Astrocyte (in vitro differentiated cells and primary cell): ENCODE results near the gene NOG. TPM values are rescaled to one million over a fixed set of nuclear protein-coding genes. Genes with fewer than 3 reads are reported as not detected.

Experiments
- DNase-seq: peaks from one replicate; pipeline ENCODE4 v3.0.0-alpha.2; 2010; ENCODE audit warnings: low read depth
- FAIRE-seq: peaks from 2 replicates; lab custom pipeline; 2011; peaks lifted over from hg19 to GRCh38; lab: Jason Lieb, UNC
- H2AFZ ChIP-seq: 2 replicates; pipeline ENCODE4 v1.6.0; 2012; ENCODE audit warnings: low read depth, low read length, inconsistent platforms
- H3K27ac ChIP-seq: 2 replicates; pipeline ENCODE4 v1.5.1; 2011; ENCODE audit warnings: low read depth, low read length, inconsistent platforms
- H3K27me3 ChIP-seq: 2 replicates; pipeline ENCODE4 v1.6.0; 2011; ENCODE audit warnings: low read length, inconsistent platforms; ENCODE audit not compliant: insufficient read depth
- H3K36me3 ChIP-seq: 2 replicates; pipeline ENCODE4 v1.5.1; 2011; ENCODE audit warnings: low read length, inconsistent platforms; ENCODE audit not compliant: insufficient read depth
- H3K4me1 ChIP-seq: 2 replicates; pipeline ENCODE4 v1.5.1; 2011; ENCODE audit warnings: low read length, inconsistent platforms; ENCODE audit not compliant: insufficient read depth
- H3K4me2 ChIP-seq: 2 replicates; pipeline ENCODE4 v1.6.0; 2012; ENCODE audit warnings: low read length, inconsistent platforms
- H3K4me3 ChIP-seq: 2 replicates; pipeline ENCODE4 v1.5.1; 2011; ENCODE audit warnings: low read depth, mild to moderate bottlenecking, low read length, inconsistent platforms; ENCODE audit not compliant: insufficient read depth
- H3K79me2 ChIP-seq: 2 replicates; pipeline ENCODE4 v1.6.0; 2012; ENCODE audit warnings: mild to moderate bottlenecking, low read length, inconsistent platforms; ENCODE audit not compliant: insufficient read depth
- H3K9ac ChIP-seq: 2 replicates; pipeline ENCODE4 v1.6.0; 2012; ENCODE audit warnings: mild to moderate bottlenecking, low read length, inconsistent platforms
- H3K9me3 ChIP-seq: 2 replicates; pipeline ENCODE4 v1.5.1; 2012; ENCODE audit warnings: low read depth, mild to moderate bottlenecking, low read length, inconsistent platforms; ENCODE audit not compliant: insufficient read depth
- H4K20me1 ChIP-seq: 2 replicates; pipeline ENCODE4 v1.6.0; 2012; ENCODE audit warnings: low read length, inconsistent platforms; ENCODE audit not compliant: insufficient read depth
- H3K27ac Mint-ChIP-seq: one replicate; pipeline ENCODE4 v1.8.0; 2021; ENCODE audit warnings: mild to moderate bottlenecking, mixed read lengths; ENCODE audit not compliant: unreplicated experiment
- H3K27me3 Mint-ChIP-seq: one replicate; pipeline ENCODE4 v1.8.0; 2021; ENCODE audit warnings: low read depth, mixed read lengths; ENCODE audit not compliant: unreplicated experiment
- H3K36me3 Mint-ChIP-seq: one replicate; pipeline ENCODE4 v1.8.0; 2021; ENCODE audit warnings: low read depth, mixed read lengths; ENCODE audit not compliant: unreplicated experiment
- H3K4me1 Mint-ChIP-seq: one replicate; pipeline ENCODE4 v1.8.0; 2021; ENCODE audit warnings: low read depth, mixed read lengths; ENCODE audit not compliant: unreplicated experiment
- H3K4me3 Mint-ChIP-seq: one replicate; pipeline ENCODE4 v1.8.0; 2021; ENCODE audit warnings: mild to moderate bottlenecking, moderate library complexity, mixed read lengths; ENCODE audit not compliant: unreplicated experiment
- H3K9me3 Mint-ChIP-seq: one replicate; pipeline ENCODE4 v1.8.0; 2021; ENCODE audit warnings: mild to moderate bottlenecking, mixed read lengths; ENCODE audit not compliant: unreplicated experiment
- EZH2 ChIP-seq: IDR thresholded peaks from 2 replicates; pipeline ENCODE4 v1.6.1; 2012; ENCODE audit warnings: mild to moderate bottlenecking, low read length, inconsistent platforms; ENCODE audit not compliant: insufficient read depth
- total RNA-seq: library from RNA; stranded (reverse); gene quantifications from 2 replicates; pipeline ENCODE4 v1.2.1, GENCODE V29; 2021
- TF ChIP-seq, protein P1 (sequence below): IDR thresholded peaks from 2 replicates; pipeline ENCODE4 v1.5.1; 2011; ENCODE audit warnings: low read depth, mild to moderate bottlenecking, inconsistent platforms, low read length, moderate library complexity; ENCODE audit not compliant: insufficient read depth

Gene NOG
- total RNA-seq, 1 donor from 2014 or later = 23.0 TPM

DNA sequence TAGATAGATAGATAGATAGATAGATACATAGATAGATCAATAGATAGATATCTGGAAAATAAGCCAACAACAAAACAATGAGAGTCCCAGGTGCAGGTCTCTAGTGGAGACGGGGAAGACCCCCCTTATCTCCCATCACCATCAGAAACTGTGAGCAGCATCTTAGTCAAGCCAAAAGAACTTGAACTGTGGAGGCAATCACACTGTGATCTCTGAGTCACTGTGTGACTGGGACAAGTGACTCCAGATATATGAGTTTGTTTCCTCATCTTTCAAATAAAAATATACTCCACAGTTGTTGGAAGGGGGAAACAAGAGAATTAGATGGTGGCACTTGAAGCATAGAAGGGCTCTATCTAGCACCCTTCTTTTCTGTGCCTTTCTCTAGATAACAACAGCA, 42.1 kb downstream of the NOG start:
- H3K4me1 Mint-ChIP-seq = peaks cover 11% of the 10 kb centered on the region
- H3K4me1 ChIP-seq = no peaks in the 10 kb centered on the region
- H3K36me3 ChIP-seq = no peaks in the 10 kb centered on the region
- H3K4me2 ChIP-seq = no peak overlapping the region
- DNase-seq (no peak), FAIRE-seq (no peak)
- H3K27ac Mint-ChIP-seq = no peak overlapping the region
- no peak overlapping the region for H3K4me3 ChIP-seq
- no peak overlapping the region for H2AFZ ChIP-seq
- H3K36me3 Mint-ChIP-seq = no peaks in the 10 kb centered on the region
- peaks cover 12% of the 10 kb centered on the region for H3K27me3 ChIP-seq
- no peak overlapping the region for H3K4me3 Mint-ChIP-seq
- no peaks in the 10 kb centered on the region for H3K9me3 ChIP-seq
- H3K27me3 Mint-ChIP-seq = peaks cover 7% of the 10 kb centered on the region
- H3K9ac ChIP-seq = no peak overlapping the region
- no peaks in the 10 kb centered on the region for H3K79me2 ChIP-seq
- TF ChIP-seq, protein P1, sequence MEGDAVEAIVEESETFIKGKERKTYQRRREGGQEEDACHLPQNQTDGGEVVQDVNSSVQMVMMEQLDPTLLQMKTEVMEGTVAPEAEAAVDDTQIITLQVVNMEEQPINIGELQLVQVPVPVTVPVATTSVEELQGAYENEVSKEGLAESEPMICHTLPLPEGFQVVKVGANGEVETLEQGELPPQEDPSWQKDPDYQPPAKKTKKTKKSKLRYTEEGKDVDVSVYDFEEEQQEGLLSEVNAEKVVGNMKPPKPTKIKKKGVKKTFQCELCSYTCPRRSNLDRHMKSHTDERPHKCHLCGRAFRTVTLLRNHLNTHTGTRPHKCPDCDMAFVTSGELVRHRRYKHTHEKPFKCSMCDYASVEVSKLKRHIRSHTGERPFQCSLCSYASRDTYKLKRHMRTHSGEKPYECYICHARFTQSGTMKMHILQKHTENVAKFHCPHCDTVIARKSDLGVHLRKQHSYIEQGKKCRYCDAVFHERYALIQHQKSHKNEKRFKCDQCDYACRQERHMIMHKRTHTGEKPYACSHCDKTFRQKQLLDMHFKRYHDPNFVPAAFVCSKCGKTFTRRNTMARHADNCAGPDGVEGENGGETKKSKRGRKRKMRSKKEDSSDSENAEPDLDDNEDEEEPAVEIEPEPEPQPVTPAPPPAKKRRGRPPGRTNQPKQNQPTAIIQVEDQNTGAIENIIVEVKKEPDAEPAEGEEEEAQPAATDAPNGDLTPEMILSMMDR = no peak
- no peak for TF ChIP-seq EZH2
- H3K27ac ChIP-seq = no peak overlapping the region
- no peaks in the 10 kb centered on the region for H4K20me1 ChIP-seq
- H3K9me3 Mint-ChIP-seq = peaks cover 2% of the 10 kb centered on the region

DNA sequence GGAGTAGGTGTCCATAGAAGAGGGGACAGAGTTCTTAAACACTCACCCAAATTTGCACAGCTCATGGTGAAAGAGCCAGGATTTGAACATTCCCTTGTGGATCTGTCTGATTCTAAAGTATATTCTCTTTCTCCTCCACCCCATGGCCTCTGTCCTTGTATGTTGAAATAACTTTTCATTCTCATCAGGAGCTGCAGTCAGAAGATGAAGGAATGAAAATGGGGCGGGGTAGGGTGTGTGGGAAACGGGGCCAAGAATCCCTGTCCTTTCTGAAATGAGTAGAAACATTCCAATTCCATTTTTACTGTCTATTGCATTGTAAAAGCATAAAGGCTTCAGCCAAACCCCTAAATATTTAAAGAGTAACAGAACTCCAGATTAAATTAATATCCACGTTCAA, 42.8 kb downstream of the NOG start:
- Histone ChIP-seq H3K9me3 (no peaks in the 10 kb centered on the region), H3K9ac (no peak overlapping the region), H3K4me3 (no peak overlapping the region), H3K36me3 (no peaks in the 10 kb centered on the region), H4K20me1 (no peaks in the 10 kb centered on the region), H3K27ac (no peak overlapping the region), H3K79me2 (no peaks in the 10 kb centered on the region), H3K4me2 (no peak overlapping the region), H2AFZ (no peak overlapping the region), H3K4me1 (no peaks in the 10 kb centered on the region), H3K27me3 (peaks cover 12% of the 10 kb centered on the region)
- H3K27ac Mint-ChIP-seq = no peak overlapping the region
- peaks cover 10% of the 10 kb centered on the region for H3K27me3 Mint-ChIP-seq
- peaks cover 11% of the 10 kb centered on the region for H3K4me1 Mint-ChIP-seq
- peaks cover 2% of the 10 kb centered on the region for H3K9me3 Mint-ChIP-seq
- FAIRE-seq = no peak
- H3K4me3 Mint-ChIP-seq = no peak overlapping the region
- no peak for DNase-seq
- TF ChIP-seq EZH2 = no peak
- TF ChIP-seq, protein P1 = no peak
- H3K36me3 Mint-ChIP-seq = no peaks in the 10 kb centered on the region

DNA sequence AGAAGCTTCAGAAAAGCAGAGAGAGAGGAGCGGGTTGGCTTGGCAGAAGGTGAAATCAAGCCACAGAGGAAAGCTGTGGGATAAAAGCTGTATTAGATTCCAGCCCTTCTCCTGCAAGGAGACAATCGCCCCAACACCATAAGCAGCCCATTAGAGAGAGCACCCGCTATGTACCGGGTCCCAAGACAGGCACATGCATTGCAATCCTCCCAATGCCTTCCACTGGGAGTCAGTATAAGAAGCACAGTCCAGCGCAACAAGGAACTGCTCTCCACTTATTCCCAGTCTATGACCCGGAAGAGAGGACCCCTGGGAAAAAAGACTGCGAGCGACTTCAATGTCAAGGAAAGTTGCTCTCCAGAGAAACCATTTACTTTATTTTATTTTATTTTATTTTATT, 43.8 kb downstream of the NOG start:
- no peak for TF ChIP-seq EZH2
- TF ChIP-seq, protein P1 = no peak
- Histone ChIP-seq H3K4me2 (no peak overlapping the region), H3K27ac (no peak overlapping the region), H3K9ac (no peak overlapping the region), H3K9me3 (no peaks in the 10 kb centered on the region), H3K27me3 (peaks cover 12% of the 10 kb centered on the region), H3K4me1 (no peaks in the 10 kb centered on the region), H2AFZ (no peak overlapping the region), H3K79me2 (no peaks in the 10 kb centered on the region), H3K36me3 (no peaks in the 10 kb centered on the region), H3K4me3 (no peak overlapping the region), H4K20me1 (no peaks in the 10 kb centered on the region)
- Mint-ChIP-seq H3K27ac (no peak overlapping the region), H3K4me3 (no peak overlapping the region), H3K4me1 (peaks cover 11% of the 10 kb centered on the region), H3K9me3 (peaks cover 2% of the 10 kb centered on the region), H3K36me3 (no peaks in the 10 kb centered on the region), H3K27me3 (peaks cover 19% of the 10 kb centered on the region)
- no peak for DNase-seq
- no peak for FAIRE-seq
